ENCODE data around the gene ENDOV.
A peak's percentile ranks its signal among the peaks of the same experiment; 100 is the strongest.

The ENDOV gene

GRCh38 chr17:80453126-80453997 is 38.4 kb downstream of the ENDOV start:
- no peak for DNase-seq

GRCh38 chr17:80453998-80454556 is 39.1 kb downstream of the ENDOV start:
- no peak for DNase-seq

GRCh38 chr17:80454557-80455335 is 39.8 kb downstream of the ENDOV start:
- DNase-seq = peak; percentile 89

GRCh38 chr17:80455336-80455710 is 40.4 kb downstream of the ENDOV start:
- no peak for DNase-seq

- DNase-seq = no peak
These were observed 40.8 kb downstream of the ENDOV start for GRCh38 chr17:80455784-80456183.

GRCh38 chr17:80456465-80457235 is 41.7 kb downstream of the ENDOV start:
- DNase-seq = no peak

GRCh38 chr17:80457236-80457856 is 42.4 kb downstream of the ENDOV start:
- no peak for DNase-seq

GRCh38 chr17:80458016-80458415 is 43.0 kb downstream of the ENDOV start:
- DNase-seq = no peak

GRCh38 chr17:80459234-80459633 is 44.3 kb downstream of the ENDOV start:
- DNase-seq = no peak

GRCh38 chr17:80460429-80460834 is 45.5 kb downstream of the ENDOV start:
- no peak for DNase-seq

- DNase-seq = no peak
These were observed 46.7 kb downstream of the ENDOV start for GRCh38 chr17:80461528-80462160.

- no peak for DNase-seq
These were observed 48.9 kb downstream of the ENDOV start for GRCh38 chr17:80463784-80464400.

GRCh38 chr17:80464486-80464885 is 49.5 kb downstream of the ENDOV start:
- no peak for DNase-seq

- no peak for DNase-seq
These were observed 50.5 kb downstream of the ENDOV start for GRCh38 chr17:80465327-80465974.

GRCh38 chr17:80466188-80466705 is 51.3 kb downstream of the ENDOV start:
- no peak for DNase-seq

GRCh38 chr17:80468242-80468641 is 53.3 kb downstream of the ENDOV start:
- no peak for DNase-seq

GRCh38 chr17:80468781-80469493 is 54.0 kb downstream of the ENDOV start:
- DNase-seq = no peak

GRCh38 chr17:80469667-80470066 is 54.7 kb downstream of the ENDOV start:
- no peak for DNase-seq

- no peak for DNase-seq
These were observed 55.6 kb downstream of the ENDOV start for GRCh38 chr17:80470603-80471002.

- no peak for DNase-seq
These were observed 57.0 kb downstream of the ENDOV start for GRCh38 chr17:80471922-80472321.

Data from NCI-H1048 (cell line).